ENCODE measurements around the gene RSF1. TPM values are rescaled to one million over a fixed set of nuclear protein-coding genes. Genes with fewer than 3 reads are reported as not detected.
"Not testable (repeated sequence)": the region's sequence is repeated elsewhere in the genome, so short reads cannot be mapped to it uniquely, and the experiment has no call there.

Gene RSF1
- total and polyA plus RNA-seq, 4 donors: 18.2 to 100 (median 58.2) TPM

GRCh38 chr11:77654770-77655434 is 165.6 kb downstream of the RSF1 start:
- no peak overlapping the region for H3K4me3 ChIP-seq (ENCODE audit: low read length in 2 of 2)
- H3K4me1 ChIP-seq (ENCODE audit: control insufficient read depth in 1 of 2, insufficient read depth in 2 of 2, low read length in 2 of 2): no peaks in the 10 kb centered on the region
- no peaks in the 10 kb centered on the region for H3K36me3 ChIP-seq (ENCODE audit: control insufficient read depth in 1 of 2, insufficient read depth in 2 of 2, low read length in 1 of 2)
- DNase-seq: no peak
- no peak overlapping the region for H3K27ac ChIP-seq (ENCODE audit: low read depth in 1 of 2, low read length in 2 of 2)
- H3K27me3 ChIP-seq (ENCODE audit: control insufficient read depth in 1 of 2, insufficient read depth in 2 of 2, low read length in 1 of 2): no peaks in the 10 kb centered on the region
- ATAC-seq (ENCODE audit: low FRiP score): no peak
- no peaks in the 10 kb centered on the region for H3K9me3 ChIP-seq (ENCODE audit: control insufficient read depth, low read length)
- intact Hi-C loops (cut with DNase I): no loop called here
- 77 to 81% methylated on average over 4 of the region's 4 CpGs for WGBS, 2 donors

GRCh38 chr11:77650123-77650522 is 170.4 kb downstream of the RSF1 start:
- ATAC-seq (ENCODE audit: low FRiP score) (no peak), DNase-seq (no peak)
- H3K9me3 ChIP-seq (ENCODE audit: control insufficient read depth, low read length): no peaks in the 10 kb centered on the region
- H3K4me1 ChIP-seq (ENCODE audit: control insufficient read depth in 1 of 2, insufficient read depth in 2 of 2, low read length in 2 of 2): no peaks in the 10 kb centered on the region
- H3K27me3 ChIP-seq (ENCODE audit: control insufficient read depth in 1 of 2, insufficient read depth in 2 of 2, low read length in 1 of 2): no peaks in the 10 kb centered on the region
- no peak overlapping the region for H3K4me3 ChIP-seq (ENCODE audit: low read length in 2 of 2)
- no peak overlapping the region for H3K27ac ChIP-seq (ENCODE audit: low read depth in 1 of 2, low read length in 2 of 2)
- 66 to 79% methylated on average over 3 of the region's 3 CpGs for WGBS, 2 donors
- intact Hi-C loops (cut with DNase I): no loop called here
- no peaks in the 10 kb centered on the region for H3K36me3 ChIP-seq (ENCODE audit: control insufficient read depth in 1 of 2, insufficient read depth in 2 of 2, low read length in 1 of 2)

- Histone ChIP-seq H3K4me3 (ENCODE audit: low read length in 2 of 2) (no peak overlapping the region), H3K4me1 (ENCODE audit: control insufficient read depth in 1 of 2, insufficient read depth in 2 of 2, low read length in 2 of 2) (no peaks in the 10 kb centered on the region), H3K9me3 (ENCODE audit: control insufficient read depth, low read length) (no peaks in the 10 kb centered on the region), H3K27ac (ENCODE audit: low read depth in 1 of 2, low read length in 2 of 2) (no peak overlapping the region), H3K36me3 (ENCODE audit: control insufficient read depth in 1 of 2, insufficient read depth in 2 of 2, low read length in 1 of 2) (no peaks in the 10 kb centered on the region), H3K27me3 (ENCODE audit: control insufficient read depth in 1 of 2, insufficient read depth in 2 of 2, low read length in 1 of 2) (no peaks in the 10 kb centered on the region)
- ATAC-seq (ENCODE audit: low FRiP score): no peak
- WGBS, 2 donors: 65 to 72% methylated on average over 3 of the region's 3 CpGs
- no peak for DNase-seq
- intact Hi-C loops (cut with DNase I): no loop called here
Measured at GRCh38 chr11:77647654-77648305, 172.7 kb downstream of the RSF1 start.

- Histone ChIP-seq H3K9me3 (ENCODE audit: control insufficient read depth, low read length) (no peaks in the 10 kb centered on the region), H3K27me3 (ENCODE audit: control insufficient read depth in 1 of 2, insufficient read depth in 2 of 2, low read length in 1 of 2) (no peaks in the 10 kb centered on the region), H3K4me1 (ENCODE audit: control insufficient read depth in 1 of 2, insufficient read depth in 2 of 2, low read length in 2 of 2) (no peaks in the 10 kb centered on the region), H3K4me3 (ENCODE audit: low read length in 2 of 2) (no peak overlapping the region), H3K27ac (ENCODE audit: low read depth in 1 of 2, low read length in 2 of 2) (no peak overlapping the region), H3K36me3 (ENCODE audit: control insufficient read depth in 1 of 2, insufficient read depth in 2 of 2, low read length in 1 of 2) (no peaks in the 10 kb centered on the region)
- ATAC-seq (ENCODE audit: low FRiP score): no peak
- DNase-seq: no peak
- intact Hi-C loops (cut with DNase I): no loop called here
- 72 to 77% methylated on average over 1 of the region's 1 CpG for WGBS, 2 donors
Measured at GRCh38 chr11:77644887-77645286, 175.6 kb downstream of the RSF1 start.

GRCh38 chr11:77642228-77642627 is 178.3 kb downstream of the RSF1 start:
- H3K4me3 ChIP-seq (ENCODE audit: low read length in 2 of 2): no peak overlapping the region
- intact Hi-C loops (cut with DNase I): no loop called here
- H3K27me3 ChIP-seq (ENCODE audit: control insufficient read depth in 1 of 2, insufficient read depth in 2 of 2, low read length in 1 of 2): no peaks in the 10 kb centered on the region
- H3K4me1 ChIP-seq (ENCODE audit: control insufficient read depth in 1 of 2, insufficient read depth in 2 of 2, low read length in 2 of 2): no peaks in the 10 kb centered on the region
- 73% methylated on average over 2 of the region's 2 CpGs for WGBS, 2 donors
- H3K9me3 ChIP-seq (ENCODE audit: control insufficient read depth, low read length): no peaks in the 10 kb centered on the region
- H3K27ac ChIP-seq (ENCODE audit: low read depth in 1 of 2, low read length in 2 of 2): no peak overlapping the region
- DNase-seq: no peak
- no peak for ATAC-seq (ENCODE audit: low FRiP score)
- H3K36me3 ChIP-seq (ENCODE audit: control insufficient read depth in 1 of 2, insufficient read depth in 2 of 2, low read length in 1 of 2): no peaks in the 10 kb centered on the region

GRCh38 chr11:77637345-77638165 is 183.0 kb downstream of the RSF1 start, which contains the start of gene CLNS1A:
Gene CLNS1A, minus strand, starts transcription at chr11:77637794. Its CDS starts 80 bp downstream, at chr11:77637714.
- intact Hi-C loops (cut with DNase I): no loop called here
- H3K9me3 ChIP-seq (ENCODE audit: control insufficient read depth, low read length): no peaks in the 10 kb centered on the region
- WGBS, 2 donors: 1% methylated on average over 41 of the region's 41 CpGs
- peak within 1 kb of the TSS in 1 of 2 donors; percentile 59 for H3K27ac ChIP-seq (ENCODE audit: low read depth in 1 of 2, low read length in 2 of 2)
- peak within 1 kb of the TSS; percentile 86 to 95 for H3K4me3 ChIP-seq (ENCODE audit: low read length in 2 of 2)
- H3K4me1 ChIP-seq (ENCODE audit: control insufficient read depth in 1 of 2, insufficient read depth in 2 of 2, low read length in 2 of 2): no peaks in the 10 kb centered on the region
- DNase-seq (peak; percentile 91 to 93), ATAC-seq (ENCODE audit: low FRiP score) (peak; percentile 97)
- no peaks in the 10 kb centered on the region for H3K27me3 ChIP-seq (ENCODE audit: control insufficient read depth in 1 of 2, insufficient read depth in 2 of 2, low read length in 1 of 2)
- no peaks in the 10 kb centered on the region for H3K36me3 ChIP-seq (ENCODE audit: control insufficient read depth in 1 of 2, insufficient read depth in 2 of 2, low read length in 1 of 2)

- H3K4me1 ChIP-seq (ENCODE audit: control insufficient read depth in 1 of 2, insufficient read depth in 2 of 2, low read length in 2 of 2): no peaks in the 10 kb centered on the region
- intact Hi-C loops (cut with DNase I): no loop called here
Measured at GRCh38 chr11:77636731-77637344, 183.7 kb downstream of the RSF1 start.

GRCh38 chr11:77633926-77634325 is 186.6 kb downstream of the RSF1 start:
- WGBS, 2 donors: 77 to 85% methylated on average over 5 of the region's 5 CpGs
- H3K9me3 ChIP-seq (ENCODE audit: control insufficient read depth, low read length); H3K36me3 ChIP-seq (ENCODE audit: control insufficient read depth in 1 of 2, insufficient read depth in 2 of 2, low read length in 1 of 2); intact Hi-C loops (cut with DNase I); H3K27ac ChIP-seq (ENCODE audit: low read depth in 1 of 2, low read length in 2 of 2); H3K4me1 ChIP-seq (ENCODE audit: control insufficient read depth in 1 of 2, insufficient read depth in 2 of 2, low read length in 2 of 2); H3K27me3 ChIP-seq (ENCODE audit: control insufficient read depth in 1 of 2, insufficient read depth in 2 of 2, low read length in 1 of 2); H3K4me3 ChIP-seq (ENCODE audit: low read length in 2 of 2); ATAC-seq (ENCODE audit: low FRiP score): not testable (repeated sequence)
- DNase-seq: peak in 1 of 2 donors; percentile 54

More at GRCh38 chr11:77636731-77637344, 183.7 kb downstream of the RSF1 start:
- peak overlapping the region; percentile 86 to 95 for H3K4me3 ChIP-seq (ENCODE audit: low read length in 2 of 2)
- H3K36me3 ChIP-seq (ENCODE audit: control insufficient read depth in 1 of 2, insufficient read depth in 2 of 2, low read length in 1 of 2): no peaks in the 10 kb centered on the region
- DNase-seq (no peak), ATAC-seq (ENCODE audit: low FRiP score) (no peak)
- H3K9me3 ChIP-seq (ENCODE audit: control insufficient read depth, low read length): no peaks in the 10 kb centered on the region
- WGBS, 2 donors: 3 to 4% methylated on average over 14 of the region's 14 CpGs
- no peaks in the 10 kb centered on the region for H3K27me3 ChIP-seq (ENCODE audit: control insufficient read depth in 1 of 2, insufficient read depth in 2 of 2, low read length in 1 of 2)
- no peak overlapping the region for H3K27ac ChIP-seq (ENCODE audit: low read depth in 1 of 2, low read length in 2 of 2)

All from aorta (tissue), 5 donors.